Fibroblast of pulmonary artery (primary cell): ENCODE results near the gene ARCN1.

Experiments
- DNase-seq: peaks from one replicate; pipeline ENCODE4 v3.0.0-alpha.2; 2010; ENCODE audit warnings: low read depth
- H3K4me3 ChIP-seq: replicated peaks from 2 replicates; pipeline ENCODE4 v1.5.1; 2011; ENCODE audit warnings: low read depth, mild to moderate bottlenecking, control low read depth, low read length, moderate library complexity
- TF ChIP-seq, protein P1 (sequence below): IDR thresholded peaks from 2 replicates; pipeline ENCODE4 v1.5.1; 2011; ENCODE audit warnings: mild to moderate bottlenecking, control low read depth, low read length, inconsistent platforms; ENCODE audit errors: missing control alignments

ARCN1 gene

DNA sequence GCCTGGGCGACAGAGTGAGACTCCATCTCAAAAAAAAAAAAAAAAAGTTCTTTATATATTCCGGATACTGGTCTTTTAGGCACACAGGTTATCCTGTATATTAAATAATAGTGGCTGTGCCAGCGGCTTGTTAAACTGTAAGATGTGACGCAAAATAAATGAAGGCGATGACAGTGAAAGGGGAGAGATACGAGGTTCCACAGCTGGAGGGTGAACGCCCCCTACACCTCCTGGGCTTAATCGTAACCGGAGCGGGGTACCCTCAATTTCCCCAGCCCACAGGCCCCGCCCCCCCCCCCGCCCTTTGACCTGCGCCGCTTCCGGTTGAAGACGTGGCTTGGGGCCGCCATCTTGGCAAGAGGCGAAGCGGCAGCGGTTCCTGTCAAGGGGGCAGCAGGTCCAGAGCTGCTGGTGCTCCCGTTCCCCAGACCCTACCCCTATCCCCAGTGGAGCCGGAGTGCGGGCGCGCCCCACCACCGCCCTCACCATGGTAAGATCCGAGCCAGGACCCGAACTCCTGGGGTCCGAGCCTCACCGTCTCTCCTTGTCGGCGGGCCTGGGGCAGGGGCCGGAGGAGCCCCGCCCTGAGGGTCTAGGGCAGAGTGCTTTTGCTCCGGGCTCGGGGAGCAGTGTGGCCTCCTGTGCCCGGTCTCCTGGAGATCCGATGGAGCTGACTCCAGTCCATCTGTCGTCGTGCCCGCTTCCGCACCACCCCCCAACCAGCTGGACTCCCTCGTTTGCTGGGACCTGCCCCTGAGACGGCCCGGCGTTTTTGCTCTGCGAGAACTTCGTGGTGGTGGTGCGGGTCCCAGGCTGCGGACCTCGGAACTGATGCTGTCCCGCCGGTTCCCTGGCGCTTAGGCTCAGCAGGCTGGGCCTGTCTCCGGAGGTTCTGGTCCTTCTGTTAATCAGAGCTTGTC, at the start of gene ARCN1:
Gene ARCN1, plus strand, starts transcription at position 349 of the 920 bp plus-strand sequence. Its CDS starts 139 bp downstream, at position 488.
- TF ChIP-seq, protein P1, sequence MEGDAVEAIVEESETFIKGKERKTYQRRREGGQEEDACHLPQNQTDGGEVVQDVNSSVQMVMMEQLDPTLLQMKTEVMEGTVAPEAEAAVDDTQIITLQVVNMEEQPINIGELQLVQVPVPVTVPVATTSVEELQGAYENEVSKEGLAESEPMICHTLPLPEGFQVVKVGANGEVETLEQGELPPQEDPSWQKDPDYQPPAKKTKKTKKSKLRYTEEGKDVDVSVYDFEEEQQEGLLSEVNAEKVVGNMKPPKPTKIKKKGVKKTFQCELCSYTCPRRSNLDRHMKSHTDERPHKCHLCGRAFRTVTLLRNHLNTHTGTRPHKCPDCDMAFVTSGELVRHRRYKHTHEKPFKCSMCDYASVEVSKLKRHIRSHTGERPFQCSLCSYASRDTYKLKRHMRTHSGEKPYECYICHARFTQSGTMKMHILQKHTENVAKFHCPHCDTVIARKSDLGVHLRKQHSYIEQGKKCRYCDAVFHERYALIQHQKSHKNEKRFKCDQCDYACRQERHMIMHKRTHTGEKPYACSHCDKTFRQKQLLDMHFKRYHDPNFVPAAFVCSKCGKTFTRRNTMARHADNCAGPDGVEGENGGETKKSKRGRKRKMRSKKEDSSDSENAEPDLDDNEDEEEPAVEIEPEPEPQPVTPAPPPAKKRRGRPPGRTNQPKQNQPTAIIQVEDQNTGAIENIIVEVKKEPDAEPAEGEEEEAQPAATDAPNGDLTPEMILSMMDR, result no peak
- peak; percentile 77 for DNase-seq
- peak within 1 kb of the TSS; percentile 97 for H3K4me3 ChIP-seq

DNA sequence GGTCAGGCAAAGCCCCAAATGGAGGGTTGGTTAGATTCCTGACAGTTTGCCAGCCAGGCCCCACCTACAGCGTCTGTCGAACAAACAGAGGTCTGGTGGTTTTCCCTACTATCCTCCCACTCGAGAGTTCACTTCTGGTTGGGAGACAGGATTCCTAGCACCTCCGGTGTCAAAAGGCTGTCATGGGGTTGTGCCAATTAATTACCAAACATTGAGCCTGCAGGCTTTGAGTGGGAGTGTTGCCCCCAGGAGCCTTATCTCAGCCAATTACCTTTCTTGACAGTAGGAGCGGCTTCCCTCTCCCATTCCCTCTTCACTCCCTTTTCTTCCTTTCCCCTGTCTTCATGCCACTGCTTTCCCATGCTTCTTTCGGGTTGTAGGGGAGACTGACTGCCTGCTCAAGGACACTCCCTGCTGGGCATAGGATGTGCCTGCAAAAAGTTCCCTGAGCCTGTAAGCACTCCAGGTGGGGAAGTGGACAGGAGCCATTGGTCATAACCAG, 49.6 kb upstream of the ARCN1 start:
- TF ChIP-seq, protein P1, result peak; percentile 64
- peak; percentile 57 for DNase-seq
- no peak overlapping the region for H3K4me3 ChIP-seq

DNA sequence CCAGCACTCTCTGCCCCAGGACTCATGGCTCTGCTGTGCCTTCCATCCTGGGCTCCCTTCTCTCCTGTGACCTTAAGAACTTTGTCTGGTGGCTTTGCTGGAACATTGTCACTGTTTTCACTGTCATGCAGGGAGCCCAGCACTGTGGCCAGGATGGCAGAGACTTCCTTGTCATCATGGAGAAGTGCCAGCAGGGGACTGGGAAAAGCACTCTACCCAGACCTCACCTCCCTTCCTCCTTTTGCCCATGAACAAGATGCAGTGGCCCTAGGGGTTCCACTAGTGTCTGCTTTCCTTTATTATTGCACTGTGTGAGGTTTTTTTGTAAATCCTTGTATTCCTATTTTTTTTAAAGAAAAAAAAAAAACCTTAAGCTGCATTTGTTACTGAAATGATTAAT, 47.9 kb upstream of the ARCN1 start:
- TF ChIP-seq, protein P1, result no peak
- H3K4me3 ChIP-seq, result no peak overlapping the region
- no peak for DNase-seq

DNA sequence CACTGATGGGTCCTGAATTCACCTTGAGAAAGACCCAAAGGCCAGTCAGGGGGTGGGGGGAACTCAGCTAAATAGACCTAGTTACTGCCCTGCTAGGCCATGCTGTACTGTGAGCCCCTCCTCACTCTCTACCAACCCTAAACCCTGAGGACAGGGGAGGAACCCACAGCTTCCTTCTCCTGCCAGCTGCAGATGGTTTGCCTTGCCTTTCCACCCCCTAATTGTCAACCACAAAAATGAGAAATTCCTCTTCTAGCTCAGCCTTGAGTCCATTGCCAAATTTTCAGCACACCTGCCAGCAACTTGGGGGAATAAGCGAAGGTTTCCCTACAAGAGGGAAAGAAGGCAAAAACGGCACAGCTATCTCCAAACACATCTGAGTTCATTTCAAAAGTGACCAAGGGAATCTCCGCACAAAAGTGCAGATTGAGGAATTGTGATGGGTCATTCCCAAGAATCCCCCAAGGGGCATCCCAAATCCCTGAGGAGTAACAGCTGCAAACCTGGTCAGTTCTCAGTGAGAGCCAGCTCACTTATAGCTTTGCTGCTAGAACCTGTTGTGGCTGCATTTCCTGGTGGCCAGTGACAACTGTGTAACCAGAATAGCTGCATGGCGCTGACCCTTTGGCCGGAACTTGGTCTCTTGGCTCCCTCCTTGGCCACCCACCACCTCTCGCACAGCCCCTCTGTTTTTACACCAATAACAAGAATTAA, 47.3 kb upstream of the ARCN1 start:
- DNase-seq, result no peak
- TF ChIP-seq, protein P1, result no peak
- no peak overlapping the region for H3K4me3 ChIP-seq

DNA sequence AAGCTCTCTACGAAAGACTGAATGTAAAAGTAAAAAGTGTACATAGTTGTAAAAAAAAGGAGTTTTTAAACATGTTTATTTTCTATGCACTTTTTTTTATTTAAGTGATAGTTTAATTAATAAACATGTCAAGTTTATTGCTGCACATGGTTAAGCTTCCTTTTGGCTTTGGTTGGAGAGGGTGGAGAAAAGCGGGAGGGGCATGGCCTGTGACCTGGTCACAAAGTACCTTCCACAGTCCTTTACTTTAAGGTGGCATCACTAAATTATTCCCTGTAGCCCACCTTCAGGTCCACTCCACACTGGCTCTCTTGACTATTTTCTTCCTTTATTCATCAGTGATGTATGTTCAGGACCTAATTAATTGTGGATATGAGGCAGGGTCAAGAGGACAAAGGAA, 45.5 kb upstream of the ARCN1 start:
- TF ChIP-seq, protein P1, result no peak

DNA sequence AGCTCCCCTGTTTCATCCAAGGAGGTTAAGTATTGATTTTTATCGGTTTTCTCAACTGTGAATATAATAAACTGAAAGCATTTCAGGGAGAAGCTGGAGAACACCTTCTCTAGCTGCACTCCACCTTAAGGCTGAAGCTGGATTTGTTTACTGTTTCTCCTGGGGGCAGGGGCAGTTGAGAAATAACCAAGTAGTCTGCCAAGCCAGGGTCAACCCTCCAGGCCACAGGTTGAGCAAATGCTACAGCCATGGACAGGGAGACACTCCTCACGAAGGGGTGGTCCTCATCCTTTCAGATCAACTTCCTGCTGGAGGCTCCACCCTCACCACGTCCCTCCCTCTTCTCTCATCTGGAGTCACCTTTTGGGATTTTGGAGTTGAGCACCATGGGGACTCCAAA, 45.1 kb upstream of the ARCN1 start, which contains the start of gene TTC36:
Gene TTC36, plus strand, starts transcription at position 366 of the 400 bp plus-strand sequence. Its CDS starts 21 bp downstream, at position 387.
- peak; percentile 3 for DNase-seq
- H3K4me3 ChIP-seq, result no peak within 1 kb of the TSS
- TF ChIP-seq, protein P1, result no peak

More for the DNA sequence above, 45.5 kb upstream of the ARCN1 start:
- H3K4me3 ChIP-seq, result no peak overlapping the region
- DNase-seq, result no peak
